ENCODE measurements around the gene SERAC1. TPM values are rescaled to one million over a fixed set of nuclear protein-coding genes. Genes with fewer than 3 reads are reported as not detected.

The SERAC1 gene
- polyA plus RNA-seq, 1 of the 3 experiments (the other 2 are of a cell fraction) = 5.6 TPM

DNA sequence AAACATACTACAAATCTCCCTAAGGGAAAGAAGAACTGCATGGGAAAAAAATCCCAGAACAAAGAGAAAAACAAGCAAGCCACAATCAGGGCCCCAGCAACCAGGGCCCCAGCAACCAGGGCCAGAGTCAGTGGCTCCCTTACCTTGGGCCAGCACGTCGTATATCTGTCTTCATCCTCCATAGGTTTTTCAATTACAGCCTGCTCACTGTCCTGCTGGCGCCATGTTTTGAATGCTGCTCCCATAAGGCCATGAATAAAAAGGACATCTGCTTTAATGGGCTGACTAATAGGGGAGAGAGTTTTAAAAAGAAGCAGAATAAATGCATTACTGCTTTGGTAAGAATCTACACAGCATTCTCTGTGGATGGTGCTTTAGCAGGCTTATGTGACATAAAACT, 49.2 kb downstream of the SERAC1 start:
- WGBS (ENCODE audit: low lambda C conversion rate) = 98% methylated on average over 3 of the region's 3 CpGs
- no peak for TF ChIP-seq ZBTB33 (IDR thresholded peaks at IDR 0.05; ENCODE audit: borderline replicate concordance, low read depth)
- TF ChIP-seq, protein P1, sequence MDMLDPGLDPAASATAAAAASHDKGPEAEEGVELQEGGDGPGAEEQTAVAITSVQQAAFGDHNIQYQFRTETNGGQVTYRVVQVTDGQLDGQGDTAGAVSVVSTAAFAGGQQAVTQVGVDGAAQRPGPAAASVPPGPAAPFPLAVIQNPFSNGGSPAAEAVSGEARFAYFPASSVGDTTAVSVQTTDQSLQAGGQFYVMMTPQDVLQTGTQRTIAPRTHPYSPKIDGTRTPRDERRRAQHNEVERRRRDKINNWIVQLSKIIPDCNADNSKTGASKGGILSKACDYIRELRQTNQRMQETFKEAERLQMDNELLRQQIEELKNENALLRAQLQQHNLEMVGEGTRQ (IDR thresholded peaks at IDR 0.05; ENCODE audit: borderline replicate concordance, low read depth, low read length) = no peak
- no peaks in the 10 kb centered on the region for H4K20me1 ChIP-seq (ENCODE audit: insufficient read depth)
- no peaks in the 10 kb centered on the region for H3K79me2 ChIP-seq (ENCODE audit: insufficient read depth)
- H3K36me3 ChIP-seq (replicated peaks in 1 of 2; ENCODE audit: control insufficient read depth in 1 of 2, insufficient read depth in 2 of 2, low read length in 1 of 2) = peaks cover 33 to 54% of the 10 kb centered on the region in 2 experiments
- CTCF ChIA-PET = interaction anchor here (0.8 to 1.6 kb wide), 3 partner anchors 10 to 47 kb away, joined by 3 to 5 read pairs (median 4); no protein-coding TSS in a partner anchor
- no peak overlapping the region for H3K27ac ChIP-seq (ENCODE audit: low read depth in 2 of 2, low read length in 1 of 2)
- no peaks in the 10 kb centered on the region for H3K9me3 ChIP-seq
- H2AFZ ChIP-seq (ENCODE audit: low read depth) = no peak overlapping the region
- H3K4me2 ChIP-seq = no peak overlapping the region
- no peak overlapping the region for H3K4me3 ChIP-seq (ENCODE audit: low read depth in 2 of 2, low read length in 1 of 2)
- no peaks in the 10 kb centered on the region for H3K27me3 ChIP-seq (ENCODE audit: insufficient read depth)
- H3F3A ChIP-seq (replicated peaks; ENCODE audit: insufficient read depth) = peaks cover 9% of the 10 kb centered on the region
- POLR2A ChIA-PET = no interaction called here
- H3K9me2 ChIP-seq = no peaks in the 10 kb centered on the region
- DNase-seq = no peak
- no peak overlapping the region for H3K9ac ChIP-seq
- H3K4me1 ChIP-seq (ENCODE audit: control insufficient read depth in 1 of 2, insufficient read depth in 2 of 2, low read depth in 1 of 2, low read length in 1 of 2) = no peaks in the 10 kb centered on the region

GRCh38 chr6:158115508-158115907, 52.6 kb downstream of the SERAC1 start:
- H3K36me3 ChIP-seq (replicated peaks in 1 of 2; ENCODE audit: control insufficient read depth in 1 of 2, insufficient read depth in 2 of 2, low read length in 1 of 2) = peaks cover 39 to 54% of the 10 kb centered on the region in 2 experiments
- no peak overlapping the region for H3K4me3 ChIP-seq (ENCODE audit: low read depth in 2 of 2, low read length in 1 of 2)
- no peaks in the 10 kb centered on the region for H3K79me2 ChIP-seq (ENCODE audit: insufficient read depth)
- no peaks in the 10 kb centered on the region for H3K27me3 ChIP-seq (ENCODE audit: insufficient read depth)
- peaks cover 11% of the 10 kb centered on the region for H3F3A ChIP-seq (replicated peaks; ENCODE audit: insufficient read depth)
- H3K27ac ChIP-seq (ENCODE audit: low read depth in 2 of 2, low read length in 1 of 2) = no peak overlapping the region
- no peak overlapping the region for H3K9ac ChIP-seq
- WGBS (ENCODE audit: low lambda C conversion rate) = 98% methylated on average over 6 of the region's 6 CpGs
- H4K20me1 ChIP-seq (ENCODE audit: insufficient read depth) = no peaks in the 10 kb centered on the region
- H3K4me2 ChIP-seq = no peak overlapping the region
- no peak for DNase-seq
- no peak overlapping the region for H2AFZ ChIP-seq (ENCODE audit: low read depth)
- TF ChIP-seq MEF2A (IDR thresholded peaks at IDR 0.05; ENCODE audit: borderline replicate concordance, low read depth) (no peak), GABPA (IDR thresholded peaks at IDR 0.05; ENCODE audit: low read depth) (no peak), POLR2AphosphoS5 (IDR thresholded peaks at IDR 0.05; ENCODE audit: low read depth, low read length) (no peak), FOXJ3 (CRISPR knock-in tag; IDR thresholded peaks at IDR 0.05) (no peak), RCOR1 (IDR thresholded peaks at IDR 0.05; ENCODE audit: low read length) (no peak), EP300 (IDR thresholded peaks at IDR 0.05; ENCODE audit: borderline replicate concordance in 1 of 2, low read depth in 1 of 2, low read length in 1 of 2) (no peak), USF1 (IDR thresholded peaks at IDR 0.05; ENCODE audit: borderline replicate concordance, low read depth) (no peak), TEAD4 (IDR thresholded peaks at IDR 0.05; ENCODE audit: borderline replicate concordance, insufficient read depth) (no peak), CHD2 (IDR thresholded peaks at IDR 0.05; ENCODE audit: low read length, partially characterized antibody) (no peak), MXI1 (IDR thresholded peaks at IDR 0.05; ENCODE audit: low read depth, low read length) (no peak), FOSL2 (IDR thresholded peaks at IDR 0.05; ENCODE audit: borderline replicate concordance, low read depth) (no peak)
- TF ChIP-seq, protein P2, sequence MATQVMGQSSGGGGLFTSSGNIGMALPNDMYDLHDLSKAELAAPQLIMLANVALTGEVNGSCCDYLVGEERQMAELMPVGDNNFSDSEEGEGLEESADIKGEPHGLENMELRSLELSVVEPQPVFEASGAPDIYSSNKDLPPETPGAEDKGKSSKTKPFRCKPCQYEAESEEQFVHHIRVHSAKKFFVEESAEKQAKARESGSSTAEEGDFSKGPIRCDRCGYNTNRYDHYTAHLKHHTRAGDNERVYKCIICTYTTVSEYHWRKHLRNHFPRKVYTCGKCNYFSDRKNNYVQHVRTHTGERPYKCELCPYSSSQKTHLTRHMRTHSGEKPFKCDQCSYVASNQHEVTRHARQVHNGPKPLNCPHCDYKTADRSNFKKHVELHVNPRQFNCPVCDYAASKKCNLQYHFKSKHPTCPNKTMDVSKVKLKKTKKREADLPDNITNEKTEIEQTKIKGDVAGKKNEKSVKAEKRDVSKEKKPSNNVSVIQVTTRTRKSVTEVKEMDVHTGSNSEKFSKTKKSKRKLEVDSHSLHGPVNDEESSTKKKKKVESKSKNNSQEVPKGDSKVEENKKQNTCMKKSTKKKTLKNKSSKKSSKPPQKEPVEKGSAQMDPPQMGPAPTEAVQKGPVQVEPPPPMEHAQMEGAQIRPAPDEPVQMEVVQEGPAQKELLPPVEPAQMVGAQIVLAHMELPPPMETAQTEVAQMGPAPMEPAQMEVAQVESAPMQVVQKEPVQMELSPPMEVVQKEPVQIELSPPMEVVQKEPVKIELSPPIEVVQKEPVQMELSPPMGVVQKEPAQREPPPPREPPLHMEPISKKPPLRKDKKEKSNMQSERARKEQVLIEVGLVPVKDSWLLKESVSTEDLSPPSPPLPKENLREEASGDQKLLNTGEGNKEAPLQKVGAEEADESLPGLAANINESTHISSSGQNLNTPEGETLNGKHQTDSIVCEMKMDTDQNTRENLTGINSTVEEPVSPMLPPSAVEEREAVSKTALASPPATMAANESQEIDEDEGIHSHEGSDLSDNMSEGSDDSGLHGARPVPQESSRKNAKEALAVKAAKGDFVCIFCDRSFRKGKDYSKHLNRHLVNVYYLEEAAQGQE (IDR thresholded peaks at IDR 0.05; ENCODE audit: low read depth, low read length) = no peak
- ChIA-PET POLR2A (no interaction called here), CTCF (interaction anchor here (1.5 kb wide), 1 partner anchor 17 kb away, joined by 5 read pairs; no protein-coding TSS in a partner anchor)
- peaks cover 0 to 6% of the 10 kb centered on the region in 2 experiments; a peak in 1 of 4 replicates for H3K4me1 ChIP-seq (ENCODE audit: control insufficient read depth in 1 of 2, insufficient read depth in 2 of 2, low read depth in 1 of 2, low read length in 1 of 2)
- no peaks in the 10 kb centered on the region for H3K9me2 ChIP-seq
- H3K9me3 ChIP-seq = no peaks in the 10 kb centered on the region

All from SK-N-SH (cell line).